ENCODE measurements around the gene ZNF555.

The ZNF555 gene

DNA sequence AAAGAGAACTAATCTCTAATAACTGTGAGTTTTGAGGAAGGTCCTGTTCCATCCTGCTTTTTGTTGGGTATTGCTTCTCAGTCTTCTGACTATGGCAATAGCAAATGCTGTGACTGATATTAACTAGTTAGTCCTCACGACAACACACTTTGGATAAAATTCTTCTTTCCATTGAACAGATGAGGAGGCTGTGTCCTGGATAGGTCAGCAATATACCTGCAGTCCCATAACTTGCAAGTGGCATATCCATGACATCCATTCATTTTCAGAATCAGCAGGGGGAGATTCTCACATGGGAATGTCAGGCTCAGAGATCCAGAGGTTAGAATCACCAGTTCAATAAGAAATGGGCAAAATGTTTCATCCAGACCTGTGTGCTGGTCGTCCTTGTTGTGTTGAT is 14.3 kb upstream of the ZNF555 start:
- DNase-seq: no peak

- DNase-seq: no peak
Measured at GRCh38 chr19:2827840-2828489, 13.3 kb upstream of the ZNF555 start.

DNA sequence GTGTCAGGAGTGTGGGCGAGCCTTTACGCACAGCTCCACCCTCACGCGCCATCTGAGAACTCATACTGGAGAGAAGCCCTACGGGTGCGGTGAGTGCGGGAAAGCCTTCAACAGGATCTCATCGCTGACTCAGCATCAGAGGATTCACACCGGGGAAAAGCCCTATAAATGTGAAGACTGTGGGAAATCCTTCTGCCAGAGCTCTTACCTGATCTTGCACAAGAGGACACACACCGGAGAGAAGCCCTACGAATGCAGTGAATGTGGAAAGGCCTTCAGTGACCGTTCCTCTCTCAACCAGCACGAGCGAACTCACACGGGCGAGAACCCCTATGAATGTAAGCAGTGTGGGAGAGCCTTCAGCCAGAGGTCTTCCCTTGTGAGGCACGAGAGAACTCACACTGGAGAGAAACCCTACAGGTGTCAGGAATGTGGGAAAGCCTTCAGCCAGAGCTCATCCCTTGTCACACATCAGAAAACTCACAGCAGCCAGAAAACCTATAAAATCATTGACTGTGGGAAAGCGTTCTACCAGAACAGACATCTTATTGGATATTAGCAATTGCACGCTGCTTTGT is 6.9 kb upstream of the ZNF555 start:
- DNase-seq: no peak

- DNase-seq: no peak
Measured at GRCh38 chr19:2837430-2837829, 3.8 kb upstream of the ZNF555 start.

DNA sequence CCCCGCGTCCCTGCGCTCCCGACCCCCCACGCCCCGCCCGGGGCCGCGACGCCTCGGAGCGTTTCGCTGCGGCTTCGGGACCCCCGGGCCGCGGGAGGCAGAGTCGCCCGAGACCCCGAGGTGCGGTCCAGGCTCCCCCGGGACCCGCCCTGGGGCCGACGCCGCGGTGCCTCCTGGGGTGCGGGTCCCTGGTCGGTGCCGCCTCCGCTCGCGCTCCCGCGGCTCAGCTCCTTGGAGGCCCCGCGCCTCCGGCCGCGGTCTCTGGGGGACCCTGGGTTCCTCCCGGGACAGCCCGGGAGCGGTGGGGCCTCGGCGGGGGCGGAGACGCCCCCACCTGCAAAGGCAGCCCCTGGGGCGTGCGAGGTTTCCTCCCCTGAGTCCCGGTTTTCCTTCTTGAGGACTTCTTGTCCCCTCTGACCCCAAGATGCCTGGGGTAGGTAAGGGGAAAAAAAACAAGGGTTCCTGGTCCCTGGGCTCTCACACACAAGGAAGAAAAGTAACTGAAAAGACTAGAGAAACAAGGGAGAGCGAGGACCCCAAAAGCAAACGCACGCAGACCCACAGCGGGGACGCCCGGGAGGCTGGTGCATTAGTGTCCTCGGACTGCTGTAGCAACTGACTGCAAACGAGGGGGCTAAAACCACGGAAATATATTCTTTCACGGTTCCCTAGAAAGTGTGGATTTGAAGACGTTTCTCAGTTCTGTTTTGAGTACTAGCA is 740 bp downstream of the ZNF555 start:
- DNase-seq: no peak

GRCh38 chr19:2845107-2845506 is 3.8 kb downstream of the ZNF555 start:
- no peak for DNase-seq

GRCh38 chr19:2846180-2846894 is 5.1 kb downstream of the ZNF555 start:
- no peak for DNase-seq

GRCh38 chr19:2847507-2847906 is 6.2 kb downstream of the ZNF555 start:
- no peak for DNase-seq

DNA sequence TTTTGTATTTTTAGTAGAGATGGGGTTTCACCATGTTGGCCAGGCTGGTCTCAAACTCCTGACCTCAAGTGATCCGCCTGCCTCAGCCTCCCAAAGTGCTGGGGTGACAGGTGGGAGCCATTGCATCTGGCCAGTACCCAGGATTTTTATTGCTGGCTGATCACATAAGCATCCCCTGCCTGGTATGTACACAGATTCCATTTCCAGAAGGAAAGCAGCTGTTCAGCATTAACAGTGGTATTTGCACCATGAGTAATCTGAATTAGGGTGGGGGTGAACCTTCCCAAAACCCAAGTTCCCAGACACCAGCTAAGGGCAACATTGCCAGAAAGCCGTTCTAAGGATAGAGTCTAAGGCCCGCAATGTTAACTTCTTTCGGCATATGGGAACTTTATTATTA is 7.3 kb downstream of the ZNF555 start:
- DNase-seq: no peak

DNA sequence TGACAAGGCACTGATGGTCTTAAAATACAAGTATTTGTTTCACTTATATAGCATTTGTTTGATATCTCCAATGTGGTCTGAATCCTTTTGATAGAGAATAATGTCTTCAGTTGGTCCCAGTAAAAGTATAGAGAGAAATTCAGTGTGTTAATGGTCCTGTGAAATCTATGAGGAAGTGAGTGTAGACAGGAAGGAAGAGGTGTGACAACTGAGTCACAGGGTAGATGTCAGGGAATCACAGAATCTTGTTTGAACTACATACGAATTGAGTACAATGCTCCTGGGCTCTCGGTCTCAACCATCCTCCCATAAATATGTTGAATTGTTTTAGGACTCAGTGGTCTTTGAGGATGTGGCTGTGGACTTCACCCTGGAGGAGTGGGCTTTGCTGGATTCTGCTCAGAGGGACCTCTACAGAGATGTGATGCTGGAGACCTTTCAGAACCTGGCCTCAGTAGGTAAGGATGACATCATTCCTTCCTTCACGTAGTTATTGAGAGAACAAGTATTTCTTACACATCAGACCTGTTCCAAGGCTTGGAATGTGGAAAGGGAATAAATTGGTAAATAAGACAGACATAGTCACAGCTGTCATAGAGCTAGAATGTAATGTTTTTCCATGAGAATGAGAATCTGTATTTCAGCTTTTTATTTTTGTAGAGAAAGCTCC is 9.1 kb downstream of the ZNF555 start:
- DNase-seq: no peak

DNA sequence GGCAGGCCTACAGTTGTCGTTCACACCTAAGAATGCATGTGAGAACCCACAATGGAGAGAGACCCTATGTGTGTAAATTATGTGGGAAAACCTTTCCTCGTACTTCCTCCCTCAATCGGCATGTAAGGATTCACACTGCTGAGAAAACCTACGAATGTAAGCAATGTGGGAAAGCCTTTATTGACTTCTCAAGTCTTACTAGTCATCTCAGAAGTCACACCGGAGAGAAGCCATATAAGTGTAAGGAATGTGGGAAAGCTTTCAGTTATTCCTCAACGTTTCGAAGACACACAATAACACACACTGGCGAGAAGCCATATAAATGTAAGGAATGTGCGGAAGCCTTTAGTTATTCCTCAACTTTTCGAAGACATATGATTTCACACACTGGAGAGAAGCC is 11.3 kb downstream of the ZNF555 start:
- no peak for DNase-seq

DNA sequence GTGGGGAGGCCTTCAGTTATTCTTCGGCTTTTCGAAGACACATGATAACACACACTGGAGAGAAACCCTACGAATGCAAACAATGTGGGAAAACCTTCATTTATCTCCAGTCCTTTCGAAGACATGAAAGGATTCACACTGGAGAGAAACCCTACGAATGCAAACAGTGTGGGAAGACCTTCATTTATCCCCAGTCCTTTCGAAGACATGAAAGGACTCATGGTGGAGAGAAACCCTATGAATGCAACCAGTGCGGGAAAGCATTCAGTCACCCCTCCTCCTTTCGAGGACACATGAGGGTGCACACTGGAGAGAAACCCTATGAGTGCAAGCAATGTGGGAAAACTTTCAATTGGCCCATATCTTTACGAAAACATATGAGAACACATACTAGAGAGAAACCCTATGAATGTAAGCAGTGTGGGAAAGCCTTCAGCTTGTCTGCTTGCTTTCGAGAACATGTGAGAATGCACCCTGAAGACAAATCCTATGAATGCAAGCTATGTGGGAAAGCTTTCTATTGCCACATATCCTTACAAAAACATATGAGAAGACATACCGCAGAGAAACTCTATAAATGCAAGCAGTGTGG is 11.8 kb downstream of the ZNF555 start:
- DNase-seq: no peak

- no peak for DNase-seq
Measured at GRCh38 chr19:2854849-2855248, 13.6 kb downstream of the ZNF555 start.

GRCh38 chr19:2856457-2857050 is 15.3 kb downstream of the ZNF555 start:
- DNase-seq: no peak

GRCh38 chr19:2858864-2859263 is 17.6 kb downstream of the ZNF555 start:
- no peak for DNase-seq

- DNase-seq: no peak
Measured at GRCh38 chr19:2863816-2864215, 22.5 kb downstream of the ZNF555 start.

DNA sequence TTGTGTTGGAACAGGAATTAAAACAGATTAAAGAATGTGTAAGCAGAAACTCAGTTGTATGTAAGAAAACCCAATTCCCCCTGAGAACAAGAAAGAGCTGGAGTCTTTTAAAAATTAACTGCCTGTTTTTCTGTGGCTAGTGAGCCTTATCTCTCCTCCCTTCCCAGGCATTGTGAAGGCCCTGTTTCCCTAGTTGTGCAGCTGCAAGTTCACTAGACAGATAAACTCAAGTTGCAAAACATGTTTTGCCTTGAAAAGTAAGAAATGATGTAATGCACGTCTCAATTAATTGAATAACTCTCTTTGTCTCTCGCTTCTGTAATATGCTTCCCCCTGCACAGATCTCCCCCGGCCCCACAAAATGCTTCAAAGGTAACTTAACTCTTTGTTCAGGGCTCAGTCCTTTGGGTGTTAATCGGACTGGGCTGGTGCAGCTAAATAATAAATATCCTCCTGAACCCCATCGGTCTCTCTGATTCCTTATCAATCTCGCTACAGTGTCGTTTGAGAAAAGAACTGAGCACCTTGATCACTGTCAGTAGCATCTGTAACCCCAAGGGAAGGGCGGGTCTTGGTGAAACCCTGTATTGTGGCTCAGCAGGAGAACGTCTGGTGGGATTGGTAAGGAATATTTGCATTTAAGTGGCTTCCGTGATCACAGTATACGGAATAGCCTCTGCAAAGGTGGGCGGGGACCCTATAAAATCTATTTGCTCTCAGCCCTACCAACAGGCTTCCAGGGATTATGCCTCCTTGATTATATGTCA is 24.2 kb downstream of the ZNF555 start:
- no peak for DNase-seq

GRCh38 chr19:2866495-2867024 is 25.3 kb downstream of the ZNF555 start:
- no peak for DNase-seq

GRCh38 chr19:2867025-2867991 is 26.0 kb downstream of the ZNF555 start, which contains the start of gene ZNF556:
Gene ZNF556 (plus strand): TSS chr19:2867335. CDS start chr19:2867422, 87 bp downstream.
- DNase-seq: peak; percentile 98

GRCh38 chr19:2869618-2870017 is 28.3 kb downstream of the ZNF555 start:
- no peak for DNase-seq
